Measurements from ENCODE around the gene SLC47A1. TPM values are rescaled to one million over a fixed set of nuclear protein-coding genes. Genes with fewer than 3 reads are reported as not detected.

The SLC47A1 gene
- total and polyA plus RNA-seq, 8 donors, result 0.12 to 0.97 (median 0.49) TPM; not detected in 1

- intact Hi-C loops (cut with DNase I), result loop anchor here in 1 of 3 donors (10.0 kb wide), 1 partner anchor 96 kb away; no protein-coding TSS in a partner anchor
- 45 to 46% methylated on average over 14 of the region's 14 CpGs for WGBS, 2 donors
- Histone ChIP-seq H3K27me3 (peaks cover 0 to 8% (median 0%) of the 10 kb centered on the region in 4 donors), H3K4me1 (peaks cover 0 to 6% (median 0%) of the 10 kb centered on the region in 3 donors), H3K4me3 (no peak overlapping the region), H3K9me3 (no peaks in the 10 kb centered on the region), H3K27ac (peak overlapping the region in 1 of 4 donors; percentile 54), H3K36me3 (no peaks in the 10 kb centered on the region)
- ATAC-seq, result peak; percentile 63 to 87 (median 74)
- DNase-seq, result peak in 4 of 6 donors; percentile 21 to 55 (median 29)
- no peak for TF ChIP-seq CTCF (IDR thresholded peaks at IDR 0.05)
- no peak for FAIRE-seq
Measured at GRCh38 chr17:19538095-19539039, 4.7 kb downstream of the SLC47A1 start.

- WGBS, 2 donors, result 73 to 79% methylated on average over 7 of the region's 7 CpGs
- TF ChIP-seq CTCF (IDR thresholded peaks at IDR 0.05), result no peak
- Histone ChIP-seq H3K4me1 (peaks cover 0 to 3% (median 0%) of the 10 kb centered on the region in 3 donors), H3K4me3 (no peak overlapping the region), H3K27me3 (peaks cover 0 to 5% (median 0%) of the 10 kb centered on the region in 4 donors), H3K36me3 (no peaks in the 10 kb centered on the region), H3K9me3 (no peaks in the 10 kb centered on the region), H3K27ac (peak overlapping the region in 1 of 4 donors; percentile 54)
- ATAC-seq (peak in 3 of 4 donors; percentile 18 to 38 (median 19)), FAIRE-seq (no peak), DNase-seq (no peak)
- intact Hi-C loops (cut with DNase I), result loop anchor here in 1 of 3 donors (10.0 kb wide), 1 partner anchor 96 kb away; no protein-coding TSS in a partner anchor
Measured at GRCh38 chr17:19539040-19539399, 5.4 kb downstream of the SLC47A1 start.

GRCh38 chr17:19539841-19540311, 6.2 kb downstream of the SLC47A1 start:
- Histone ChIP-seq H3K36me3 (no peaks in the 10 kb centered on the region), H3K4me1 (no peaks in the 10 kb centered on the region), H3K9me3 (no peaks in the 10 kb centered on the region), H3K27me3 (no peaks in the 10 kb centered on the region), H3K27ac (no peak overlapping the region), H3K4me3 (no peak overlapping the region)
- 82 to 85% methylated on average over 10 of the region's 10 CpGs for WGBS, 2 donors
- intact Hi-C loops (cut with DNase I), result loop anchor here in 1 of 3 donors (10.0 kb wide), 1 partner anchor 95 kb away; no protein-coding TSS in a partner anchor
- FAIRE-seq, result no peak
- no peak for TF ChIP-seq CTCF (IDR thresholded peaks at IDR 0.05)
- DNase-seq, result no peak
- no peak for ATAC-seq

- H3K27me3 ChIP-seq, result no peaks in the 10 kb centered on the region
- ATAC-seq (no peak), FAIRE-seq (no peak), DNase-seq (no peak)
- H3K4me3 ChIP-seq, result no peak overlapping the region
- H3K27ac ChIP-seq, result no peak overlapping the region
- no peaks in the 10 kb centered on the region for H3K4me1 ChIP-seq
- TF ChIP-seq CTCF (IDR thresholded peaks at IDR 0.05), result no peak
- intact Hi-C loops (cut with DNase I), result no loop called here
- 90% methylated on average over 13 of the region's 13 CpGs for WGBS, 2 donors
- H3K9me3 ChIP-seq, result no peaks in the 10 kb centered on the region
- H3K36me3 ChIP-seq, result no peaks in the 10 kb centered on the region
Measured at GRCh38 chr17:19540706-19541370, 7.2 kb downstream of the SLC47A1 start.
